Measurements from ENCODE around the gene PDPK1. TPM values are rescaled to one million over a fixed set of nuclear protein-coding genes. Genes with fewer than 3 reads are reported as not detected.
"Not testable (repeated sequence)": the region's sequence is repeated elsewhere in the genome, so short reads cannot be mapped to it uniquely, and the experiment has no call there.

The PDPK1 gene
- total RNA-seq, 2 donors from 2014 or later: 29.2 to 30.3 TPM

- TF ChIP-seq, protein P1, sequence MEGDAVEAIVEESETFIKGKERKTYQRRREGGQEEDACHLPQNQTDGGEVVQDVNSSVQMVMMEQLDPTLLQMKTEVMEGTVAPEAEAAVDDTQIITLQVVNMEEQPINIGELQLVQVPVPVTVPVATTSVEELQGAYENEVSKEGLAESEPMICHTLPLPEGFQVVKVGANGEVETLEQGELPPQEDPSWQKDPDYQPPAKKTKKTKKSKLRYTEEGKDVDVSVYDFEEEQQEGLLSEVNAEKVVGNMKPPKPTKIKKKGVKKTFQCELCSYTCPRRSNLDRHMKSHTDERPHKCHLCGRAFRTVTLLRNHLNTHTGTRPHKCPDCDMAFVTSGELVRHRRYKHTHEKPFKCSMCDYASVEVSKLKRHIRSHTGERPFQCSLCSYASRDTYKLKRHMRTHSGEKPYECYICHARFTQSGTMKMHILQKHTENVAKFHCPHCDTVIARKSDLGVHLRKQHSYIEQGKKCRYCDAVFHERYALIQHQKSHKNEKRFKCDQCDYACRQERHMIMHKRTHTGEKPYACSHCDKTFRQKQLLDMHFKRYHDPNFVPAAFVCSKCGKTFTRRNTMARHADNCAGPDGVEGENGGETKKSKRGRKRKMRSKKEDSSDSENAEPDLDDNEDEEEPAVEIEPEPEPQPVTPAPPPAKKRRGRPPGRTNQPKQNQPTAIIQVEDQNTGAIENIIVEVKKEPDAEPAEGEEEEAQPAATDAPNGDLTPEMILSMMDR (conservative IDR thresholded peaks at IDR 0.05): no peak
- no peak overlapping the region for H3K4me3 Mint-ChIP-seq
- DNase-seq: peak; percentile 27
- H3K4me3 ChIP-seq (ENCODE audit: low read length): no peak overlapping the region
- peaks cover 4% of the 10 kb centered on the region for H3K4me1 Mint-ChIP-seq
- peaks cover 11% of the 10 kb centered on the region for H3K27me3 Mint-ChIP-seq (ENCODE audit: insufficient read depth)
- H3K27ac Mint-ChIP-seq: no peak overlapping the region
- no peaks in the 10 kb centered on the region for H3K9me3 ChIP-seq (ENCODE audit: control insufficient read depth, low read length)
- H3K27me3 ChIP-seq (ENCODE audit: control insufficient read depth, insufficient read depth, low read length, poor library complexity, severe bottlenecking): no peaks in the 10 kb centered on the region
- no peak overlapping the region for H3K27ac ChIP-seq (ENCODE audit: low read depth, low read length)
- H3K4me1 ChIP-seq (ENCODE audit: control insufficient read depth, insufficient read depth, low read length): no peaks in the 10 kb centered on the region
- no peaks in the 10 kb centered on the region for H3K9me3 Mint-ChIP-seq
- peaks cover 11% of the 10 kb centered on the region for H3K36me3 ChIP-seq (ENCODE audit: control insufficient read depth, insufficient read depth, low read length)
- H3K36me3 Mint-ChIP-seq (ENCODE audit: low read depth): peaks cover 5% of the 10 kb centered on the region
- H3K9ac ChIP-seq (ENCODE audit: extremely low read depth, low read length, poor library complexity, severe bottlenecking): no peak overlapping the region
- whole genome bisulfite sequencing, 2 experiments (ENCODE audit: insufficient coverage in 1 of 2, insufficient read length in 1 of 2): 95 to 100% methylated on average over 9 to 11 of the region's 11 CpGs
Observed at GRCh38 chr16:2533912-2534311, 3.9 kb upstream of the PDPK1 start.

DNA sequence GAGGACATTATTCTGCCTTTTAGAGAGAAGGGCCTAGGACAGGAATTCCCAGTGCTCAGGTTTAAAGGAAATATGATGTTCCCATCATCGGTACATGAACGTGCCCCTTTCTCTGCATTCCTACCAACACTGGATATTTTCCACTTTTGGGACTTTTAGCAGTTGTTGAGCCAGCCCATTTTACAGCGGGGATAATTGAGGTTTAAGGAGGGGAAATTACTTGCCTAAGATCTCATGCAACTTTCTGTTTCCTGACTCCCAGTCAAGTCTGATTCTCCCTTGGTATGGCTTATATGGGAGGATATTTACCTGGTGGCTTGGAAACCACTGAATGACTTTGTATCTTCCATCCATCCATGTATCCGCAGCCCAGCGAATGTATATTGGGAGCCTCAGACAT is 3.5 kb upstream of the PDPK1 start:
- peaks cover 11% of the 10 kb centered on the region for H3K27me3 Mint-ChIP-seq (ENCODE audit: insufficient read depth)
- not testable (repeated sequence) for H3K36me3 ChIP-seq (ENCODE audit: control insufficient read depth, insufficient read depth, low read length); H3K4me1 Mint-ChIP-seq; H3K4me1 ChIP-seq (ENCODE audit: control insufficient read depth, insufficient read depth, low read length); H3K27ac Mint-ChIP-seq; H3K27me3 ChIP-seq (ENCODE audit: control insufficient read depth, insufficient read depth, low read length, poor library complexity, severe bottlenecking); H3K9me3 ChIP-seq (ENCODE audit: control insufficient read depth, low read length); H3K27ac ChIP-seq (ENCODE audit: low read depth, low read length); H3K9ac ChIP-seq (ENCODE audit: extremely low read depth, low read length, poor library complexity, severe bottlenecking); H3K9me3 Mint-ChIP-seq; H3K36me3 Mint-ChIP-seq (ENCODE audit: low read depth); H3K4me3 ChIP-seq (ENCODE audit: low read length); H3K4me3 Mint-ChIP-seq
- WGBS, 2 experiments (ENCODE audit: insufficient coverage in 1 of 2, insufficient read length in 1 of 2): 90 to 93% methylated on average over 4 to 5 of the region's 5 CpGs
- peak; percentile 40 for DNase-seq

DNA sequence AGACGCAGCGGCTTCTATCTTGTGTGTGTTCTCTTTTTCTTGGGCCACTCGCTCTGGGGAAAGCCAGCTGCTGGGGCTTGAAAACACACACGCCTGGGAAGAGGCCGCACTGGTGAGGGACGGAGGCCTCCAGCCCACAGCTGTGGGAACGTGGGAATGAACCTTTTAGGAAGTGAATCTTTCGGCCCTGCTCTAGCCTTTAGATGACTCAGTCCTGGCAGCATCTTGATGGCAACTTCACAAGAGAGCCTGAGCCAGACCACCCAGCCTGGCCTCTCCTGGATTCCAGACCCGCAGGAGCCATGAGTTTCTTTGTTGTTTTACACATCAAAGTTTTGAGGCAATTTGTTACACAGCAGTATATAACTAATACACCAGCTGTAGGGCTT is 2.2 kb upstream of the PDPK1 start:
- H3K4me1 Mint-ChIP-seq: peaks cover 4% of the 10 kb centered on the region
- no peak overlapping the region for H3K4me3 Mint-ChIP-seq
- H3K27me3 Mint-ChIP-seq (ENCODE audit: insufficient read depth): peaks cover 11% of the 10 kb centered on the region
- Histone ChIP-seq H3K36me3 (ENCODE audit: control insufficient read depth, insufficient read depth, low read length) (peaks cover 5% of the 10 kb centered on the region), H3K4me3 (ENCODE audit: low read length) (no peak overlapping the region), H3K27me3 (ENCODE audit: control insufficient read depth, insufficient read depth, low read length, poor library complexity, severe bottlenecking) (no peaks in the 10 kb centered on the region), H3K9ac (ENCODE audit: extremely low read depth, low read length, poor library complexity, severe bottlenecking) (no peak overlapping the region), H3K9me3 (ENCODE audit: control insufficient read depth, low read length) (no peaks in the 10 kb centered on the region), H3K4me1 (ENCODE audit: control insufficient read depth, insufficient read depth, low read length) (no peaks in the 10 kb centered on the region), H3K27ac (ENCODE audit: low read depth, low read length) (no peak overlapping the region)
- TF ChIP-seq, protein P1 (conservative IDR thresholded peaks at IDR 0.05): no peak
- peak; percentile 45 for DNase-seq
- H3K27ac Mint-ChIP-seq: no peak overlapping the region
- WGBS, 2 experiments (ENCODE audit: insufficient coverage in 1 of 2, insufficient read length in 1 of 2): 85 to 88% methylated on average over 7 to 9 of the region's 9 CpGs
- H3K36me3 Mint-ChIP-seq (ENCODE audit: low read depth): peaks cover 4% of the 10 kb centered on the region
- no peaks in the 10 kb centered on the region for H3K9me3 Mint-ChIP-seq

DNA sequence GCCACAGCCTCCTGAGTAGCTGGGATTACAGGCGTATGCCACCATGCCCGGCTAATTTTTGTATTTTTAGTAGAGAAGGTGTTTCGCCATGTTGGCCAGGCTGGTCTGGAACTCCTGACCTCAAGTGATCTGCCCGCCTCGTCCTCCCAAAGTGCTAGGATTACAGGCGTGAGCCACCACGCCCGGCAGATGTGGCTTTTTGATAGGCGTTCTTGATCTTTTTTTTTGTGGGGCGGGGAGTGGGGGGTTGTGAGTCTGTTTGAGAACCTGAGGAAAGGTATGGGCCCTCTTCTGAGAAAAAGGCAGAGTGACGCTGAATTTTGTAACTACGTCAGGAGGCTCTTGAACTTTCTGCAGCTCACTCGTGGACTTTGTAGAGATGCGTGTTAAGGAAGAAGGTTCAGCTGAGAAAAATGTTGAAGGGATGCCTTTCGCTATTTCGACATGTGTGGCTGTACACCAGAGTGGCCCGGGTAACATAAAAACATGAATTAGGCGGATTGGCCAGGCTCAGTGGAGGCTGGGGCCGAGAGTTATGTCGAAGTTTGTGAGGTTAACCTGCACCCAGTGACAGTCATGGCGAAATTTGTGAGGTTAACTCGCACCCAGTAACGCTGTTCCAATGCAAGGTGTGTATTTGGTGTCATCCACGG is 1.5 kb downstream of the PDPK1 start:
- H3K9ac ChIP-seq (ENCODE audit: extremely low read depth, low read length, poor library complexity, severe bottlenecking); H3K9me3 Mint-ChIP-seq; H3K36me3 ChIP-seq (ENCODE audit: control insufficient read depth, insufficient read depth, low read length); H3K27me3 ChIP-seq (ENCODE audit: control insufficient read depth, insufficient read depth, low read length, poor library complexity, severe bottlenecking); H3K36me3 Mint-ChIP-seq (ENCODE audit: low read depth); H3K27me3 Mint-ChIP-seq (ENCODE audit: insufficient read depth); H3K27ac Mint-ChIP-seq; H3K4me1 ChIP-seq (ENCODE audit: control insufficient read depth, insufficient read depth, low read length); H3K27ac ChIP-seq (ENCODE audit: low read depth, low read length); H3K9me3 ChIP-seq (ENCODE audit: control insufficient read depth, low read length); H3K4me1 Mint-ChIP-seq: not testable (repeated sequence)
- H3K4me3 ChIP-seq (ENCODE audit: low read length): peak overlapping the region; percentile 82
- peak overlapping the region; percentile 55 for H3K4me3 Mint-ChIP-seq
- 92 to 94% methylated on average over 19 to 24 of the region's 24 CpGs for WGBS, 2 experiments (ENCODE audit: insufficient coverage in 1 of 2, insufficient read length in 1 of 2)
- peak; percentile 28 for DNase-seq
